Brain microvascular endothelial cell (primary cell): ENCODE measurements around the gene ATP13A2.

Experiments used
- DNase-seq: peaks from one replicate; pipeline ENCODE4 v3.0.0-alpha.2; 2020
- H3K27ac ChIP-seq: fragments of 250-450 bp; sonication (Bioruptor Pico); 2 replicates; pipeline ENCODE4 v1.5.1; 2020; ENCODE audit warnings: mild to moderate bottlenecking, moderate library complexity
- H3K27me3 ChIP-seq: fragments of 250-450 bp; sonication (Bioruptor Pico); replicated peaks from 2 replicates; pipeline ENCODE4 v1.5.1; 2020; ENCODE audit warnings: mild to moderate bottlenecking
- H3K36me3 ChIP-seq: fragments of 250-450 bp; sonication (Bioruptor Pico); replicated peaks from 2 replicates; pipeline ENCODE4 v1.5.1; 2020; ENCODE audit warnings: mild to moderate bottlenecking
- H3K4me3 ChIP-seq: 2 replicates; pipeline ENCODE4 v1.5.1; 2011; ENCODE audit warnings: low read depth, mild to moderate bottlenecking, control low read depth, low read length, moderate library complexity
- CTCF ChIP-seq: IDR thresholded peaks from 2 replicates; pipeline ENCODE4 v1.5.1; 2011; ENCODE audit warnings: low read depth, mild to moderate bottlenecking, moderate library complexity, low read length, control low read depth, inconsistent platforms; ENCODE audit errors: missing control alignments
- in situ Hi-C: cut with HindIII; loops from 2 replicates; pipeline ENCODE4 v1.10.0; 2017; ENCODE audit warnings: low sequenced_read_pairs, low pct_ligation_motif_present

Gene ATP13A2

GRCh38 chr1:16975211-16975610 lies 36.5 kb downstream of the ATP13A2 start:
- no peak for DNase-seq
- TF ChIP-seq CTCF: no peak
- in situ Hi-C loops: no loop called here

GRCh38 chr1:16973215-16973614 lies 38.5 kb downstream of the ATP13A2 start:
- no peak overlapping the region for H3K4me3 ChIP-seq
- H3K36me3 ChIP-seq: peaks cover 19% of the 10 kb centered on the region
- H3K27me3 ChIP-seq: no peaks in the 10 kb centered on the region
- no peak overlapping the region for H3K27ac ChIP-seq
- DNase-seq: no peak
- in situ Hi-C loops: no loop called here
- TF ChIP-seq CTCF: no peak

More at GRCh38 chr1:16975211-16975610, 36.5 kb downstream of the ATP13A2 start:
- Histone ChIP-seq H3K27ac (no peak overlapping the region), H3K4me3 (no peak overlapping the region), H3K36me3 (peaks cover 19% of the 10 kb centered on the region), H3K27me3 (no peaks in the 10 kb centered on the region)

GRCh38 chr1:16972189-16972895 lies 39.4 kb downstream of the ATP13A2 start:
- in situ Hi-C loops: no loop called here
- peaks cover 19% of the 10 kb centered on the region for H3K36me3 ChIP-seq

GRCh38 chr1:16971341-16972188 lies 40.2 kb downstream of the ATP13A2 start:
- no peak overlapping the region for H3K27ac ChIP-seq
- DNase-seq: no peak
- in situ Hi-C loops: no loop called here
- H3K4me3 ChIP-seq: no peak overlapping the region
- TF ChIP-seq CTCF: no peak
- H3K36me3 ChIP-seq: peaks cover 18% of the 10 kb centered on the region
- no peaks in the 10 kb centered on the region for H3K27me3 ChIP-seq

More at GRCh38 chr1:16972189-16972895, 39.4 kb downstream of the ATP13A2 start:
- H3K4me3 ChIP-seq: no peak overlapping the region
- no peak overlapping the region for H3K27ac ChIP-seq
- TF ChIP-seq CTCF: no peak
- DNase-seq: no peak
- H3K27me3 ChIP-seq: no peaks in the 10 kb centered on the region

GRCh38 chr1:16970132-16970910 lies 41.4 kb downstream of the ATP13A2 start:
- in situ Hi-C loops: no loop called here
- no peak for TF ChIP-seq CTCF
- no peak for DNase-seq
- Histone ChIP-seq H3K27me3 (no peaks in the 10 kb centered on the region), H3K4me3 (no peak overlapping the region), H3K36me3 (peaks cover 16% of the 10 kb centered on the region), H3K27ac (no peak overlapping the region)
